ENCODE results near the gene TMPRSS11E.

The TMPRSS11E gene

DNA sequence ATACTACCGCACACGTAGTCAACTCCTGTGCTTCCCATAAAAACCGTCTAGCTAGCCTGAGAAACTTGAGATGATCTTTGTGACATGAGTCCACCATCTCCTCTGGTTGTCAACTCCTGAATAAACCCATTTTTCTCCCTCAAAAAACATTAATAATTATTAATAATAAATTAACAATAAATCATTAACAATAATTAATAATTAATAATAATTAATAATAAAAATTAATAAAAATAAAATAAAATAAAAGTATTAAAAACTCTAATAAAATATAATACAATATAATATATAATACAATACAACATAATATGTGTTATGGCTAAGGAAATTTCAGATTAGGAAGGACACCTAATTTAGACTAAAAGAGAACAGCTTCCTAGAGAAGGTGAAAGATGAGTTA lies 20.7 kb upstream of the TMPRSS11E start:
- H3K9me3 ChIP-seq (ENCODE audit: control insufficient read depth, low read length) = no peaks in the 10 kb centered on the region
- no peak overlapping the region for H3K4me3 ChIP-seq (ENCODE audit: low read length)
- H3K27me3 ChIP-seq (ENCODE audit: control insufficient read depth, insufficient read depth, low read length) = no peaks in the 10 kb centered on the region
- no peak overlapping the region for H3K9ac ChIP-seq (ENCODE audit: low read length)
- no peaks in the 10 kb centered on the region for H3K4me1 ChIP-seq (ENCODE audit: control insufficient read depth, insufficient read depth, low read length)
- no peaks in the 10 kb centered on the region for H3K36me3 ChIP-seq (ENCODE audit: control insufficient read depth, insufficient read depth, low read length)

DNA sequence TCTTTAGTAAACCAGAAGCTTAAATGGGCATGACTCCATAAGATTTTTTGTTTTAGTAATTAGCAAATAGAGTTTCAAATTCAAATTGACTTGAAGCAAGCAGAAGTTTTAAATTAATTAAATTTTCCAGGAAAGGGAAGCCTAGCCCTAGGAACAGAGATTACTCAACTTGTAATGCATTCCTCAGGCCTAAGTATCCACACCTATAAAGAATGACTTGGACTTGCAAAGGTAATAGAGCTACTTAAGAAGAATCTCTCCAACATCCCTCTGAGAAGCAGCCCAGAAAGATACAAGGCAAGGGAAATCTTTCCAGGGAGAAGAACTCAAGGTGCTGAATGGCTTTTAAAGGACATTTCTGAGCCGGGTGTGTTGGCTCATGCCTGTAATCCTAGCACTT lies 16.9 kb upstream of the TMPRSS11E start:
- H3K4me1 ChIP-seq (ENCODE audit: control insufficient read depth, insufficient read depth, low read length) = no peaks in the 10 kb centered on the region

DNA sequence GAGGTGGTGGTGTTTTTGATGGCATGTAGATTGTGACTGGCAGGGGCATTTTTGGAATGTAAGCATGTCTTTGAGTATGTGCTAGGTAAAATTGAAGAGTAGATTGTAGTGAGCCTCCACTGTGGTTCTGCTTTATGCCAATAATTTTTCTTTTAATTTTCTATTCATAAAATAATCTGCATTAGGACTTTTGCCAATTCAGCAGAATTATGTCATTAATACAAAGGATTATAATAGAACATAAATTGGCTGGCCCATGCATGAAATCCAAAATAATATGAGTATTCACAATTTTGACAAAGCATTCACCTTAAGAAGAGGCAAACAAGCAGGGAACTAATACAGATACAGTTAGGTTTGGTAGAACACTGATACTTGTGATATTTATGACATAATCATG lies 14.9 kb upstream of the TMPRSS11E start:
- Histone ChIP-seq H3K36me3 (ENCODE audit: control insufficient read depth, insufficient read depth, low read length) (no peaks in the 10 kb centered on the region), H3K4me1 (ENCODE audit: control insufficient read depth, insufficient read depth, low read length) (no peaks in the 10 kb centered on the region), H3K4me3 (ENCODE audit: low read length) (no peak overlapping the region), H3K9me3 (ENCODE audit: control insufficient read depth, low read length) (no peaks in the 10 kb centered on the region), H3K9ac (ENCODE audit: low read length) (no peak overlapping the region), H3K27me3 (ENCODE audit: control insufficient read depth, insufficient read depth, low read length) (no peaks in the 10 kb centered on the region)

More for the DNA sequence above, 16.9 kb upstream of the TMPRSS11E start:
- H3K36me3 ChIP-seq (ENCODE audit: control insufficient read depth, insufficient read depth, low read length) = no peaks in the 10 kb centered on the region
- no peak overlapping the region for H3K4me3 ChIP-seq (ENCODE audit: low read length)
- no peaks in the 10 kb centered on the region for H3K9me3 ChIP-seq (ENCODE audit: control insufficient read depth, low read length)
- H3K27me3 ChIP-seq (ENCODE audit: control insufficient read depth, insufficient read depth, low read length) = no peaks in the 10 kb centered on the region
- no peak overlapping the region for H3K9ac ChIP-seq (ENCODE audit: low read length)

DNA sequence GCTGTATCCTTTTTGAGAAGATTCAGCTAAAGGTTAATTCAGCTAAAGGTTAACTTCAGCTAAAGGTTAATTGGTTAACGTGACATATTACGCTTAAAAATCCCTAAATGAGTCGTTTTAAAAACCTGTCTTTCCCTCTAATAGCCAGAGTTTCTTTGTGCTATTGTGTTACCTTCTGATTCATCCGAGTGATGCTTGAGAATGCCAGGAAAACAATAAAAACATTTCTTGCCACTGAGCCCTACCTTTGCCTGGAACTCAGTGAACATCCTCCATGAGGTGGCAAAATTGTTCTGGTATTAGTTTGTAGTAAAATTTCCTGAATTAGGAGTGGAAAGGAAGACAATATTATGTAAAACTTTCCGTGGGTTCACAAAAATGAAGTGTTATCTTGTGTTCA lies 13.7 kb upstream of the TMPRSS11E start:
- H3K9ac ChIP-seq (ENCODE audit: low read length) = no peak overlapping the region
- H3K4me1 ChIP-seq (ENCODE audit: control insufficient read depth, insufficient read depth, low read length) = no peaks in the 10 kb centered on the region
- H3K27me3 ChIP-seq (ENCODE audit: control insufficient read depth, insufficient read depth, low read length) = no peaks in the 10 kb centered on the region
- no peaks in the 10 kb centered on the region for H3K9me3 ChIP-seq (ENCODE audit: control insufficient read depth, low read length)
- no peaks in the 10 kb centered on the region for H3K36me3 ChIP-seq (ENCODE audit: control insufficient read depth, insufficient read depth, low read length)
- no peak overlapping the region for H3K4me3 ChIP-seq (ENCODE audit: low read length)

DNA sequence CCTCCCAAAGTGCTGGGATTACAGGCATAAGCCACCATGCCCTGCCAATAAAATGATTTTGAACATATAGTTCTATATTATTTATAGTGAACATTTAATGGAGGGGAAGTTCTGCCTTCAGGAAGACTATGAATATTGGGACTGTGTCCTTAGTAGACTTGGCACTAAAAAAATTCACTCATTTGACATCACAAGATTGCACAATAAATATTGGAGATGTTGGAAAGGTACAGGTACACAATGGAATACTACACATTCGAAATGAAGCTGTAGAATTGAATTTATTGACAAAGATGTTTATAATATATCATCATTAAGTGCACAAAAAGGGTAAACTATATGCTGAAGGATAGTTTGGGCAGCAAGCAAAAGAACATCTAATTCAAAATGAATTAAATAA lies 13.0 kb upstream of the TMPRSS11E start:
- no peaks in the 10 kb centered on the region for H3K36me3 ChIP-seq (ENCODE audit: control insufficient read depth, insufficient read depth, low read length)
- no peaks in the 10 kb centered on the region for H3K27me3 ChIP-seq (ENCODE audit: control insufficient read depth, insufficient read depth, low read length)
- no peaks in the 10 kb centered on the region for H3K9me3 ChIP-seq (ENCODE audit: control insufficient read depth, low read length)
- H3K4me3 ChIP-seq (ENCODE audit: low read length) = no peak overlapping the region
- no peaks in the 10 kb centered on the region for H3K4me1 ChIP-seq (ENCODE audit: control insufficient read depth, insufficient read depth, low read length)
- no peak overlapping the region for H3K9ac ChIP-seq (ENCODE audit: low read length)

DNA sequence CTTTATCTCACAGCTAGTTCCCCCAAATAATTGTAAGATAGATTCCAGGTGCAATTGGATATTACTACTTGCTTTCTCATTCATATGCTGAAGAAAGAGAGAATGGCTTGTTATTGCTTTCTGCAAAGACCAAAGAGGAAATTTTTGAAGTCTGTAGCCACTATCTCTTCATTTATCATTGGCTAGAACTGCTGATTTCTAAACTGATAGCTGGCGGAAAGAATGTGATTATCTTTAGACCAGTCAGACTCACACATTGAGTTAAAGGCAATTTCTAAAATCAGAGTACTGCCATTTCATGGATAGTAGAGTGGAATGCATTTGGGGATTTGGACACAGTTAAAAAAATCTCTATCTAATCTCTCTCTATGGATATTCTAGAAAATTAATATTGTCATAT lies 12.4 kb upstream of the TMPRSS11E start:
- Histone ChIP-seq H3K36me3 (ENCODE audit: control insufficient read depth, insufficient read depth, low read length) (no peaks in the 10 kb centered on the region), H3K9me3 (ENCODE audit: control insufficient read depth, low read length) (no peaks in the 10 kb centered on the region), H3K9ac (ENCODE audit: low read length) (no peak overlapping the region), H3K4me3 (ENCODE audit: low read length) (no peak overlapping the region), H3K27me3 (ENCODE audit: control insufficient read depth, insufficient read depth, low read length) (no peaks in the 10 kb centered on the region), H3K4me1 (ENCODE audit: control insufficient read depth, insufficient read depth, low read length) (no peaks in the 10 kb centered on the region)

DNA sequence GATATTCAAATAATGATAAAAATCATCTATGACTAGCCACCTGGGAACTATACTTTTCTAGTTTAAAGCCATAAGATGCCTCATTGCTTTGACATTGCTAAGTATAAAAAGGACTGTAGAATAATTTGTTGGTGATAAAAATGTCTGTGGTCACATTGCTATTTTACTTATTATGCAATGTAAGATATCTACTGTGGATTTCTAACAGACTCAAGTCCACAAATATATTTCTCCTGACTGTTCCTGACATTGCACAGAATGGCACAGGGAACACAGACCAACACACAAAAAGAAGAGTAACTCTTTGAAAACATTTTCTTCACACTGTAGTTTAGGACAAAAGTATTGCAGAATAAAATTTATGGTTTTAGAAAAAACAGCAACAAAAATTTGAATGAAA lies 2.2 kb upstream of the TMPRSS11E start:
- H3K4me3 ChIP-seq (ENCODE audit: low read length) = no peak overlapping the region
- H3K4me1 ChIP-seq (ENCODE audit: control insufficient read depth, insufficient read depth, low read length) = no peaks in the 10 kb centered on the region

DNA sequence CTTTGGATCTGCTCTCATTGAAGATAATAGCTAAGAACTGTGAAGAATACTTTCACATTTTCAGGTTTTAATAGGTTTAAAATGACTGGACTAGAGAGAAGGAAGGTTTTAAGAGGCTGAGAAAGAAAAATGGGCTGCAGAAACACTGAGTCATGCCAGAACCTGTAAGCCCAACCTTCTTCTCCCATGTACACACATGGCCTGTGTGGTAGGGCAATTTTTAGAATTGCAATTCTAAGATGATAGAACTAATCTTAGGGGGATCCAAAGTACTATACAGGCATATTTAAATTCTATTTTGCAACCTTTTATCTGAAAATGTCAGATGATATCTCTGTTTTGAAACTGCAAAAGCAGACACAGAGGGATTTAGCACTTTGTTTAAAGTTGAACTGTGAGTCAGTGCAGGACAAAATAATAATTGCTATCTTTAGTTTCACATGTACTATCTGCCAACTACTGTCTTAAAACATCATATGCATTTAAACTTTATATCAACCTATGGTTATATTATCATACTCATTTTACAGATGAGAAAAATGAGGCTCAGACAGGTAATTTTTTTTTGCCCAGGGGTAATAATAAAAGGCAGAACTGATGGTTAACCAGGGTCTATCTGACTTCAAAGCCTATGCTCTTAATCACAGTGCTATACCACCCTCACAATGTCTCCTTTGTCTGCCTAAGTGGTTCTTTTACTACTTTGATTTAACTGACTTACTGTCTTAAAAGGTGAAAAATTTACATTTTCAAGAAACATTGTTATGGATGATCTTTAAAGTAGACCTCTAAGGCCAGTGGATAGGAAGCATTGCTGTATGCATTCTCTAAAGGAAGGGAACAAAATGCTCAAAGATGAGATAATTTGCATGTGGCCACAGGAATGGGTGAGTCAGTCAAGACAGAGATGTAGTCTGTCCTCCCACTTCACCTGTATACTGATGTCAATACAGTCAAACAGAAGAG lies 4.3 kb downstream of the TMPRSS11E start:
- no peaks in the 10 kb centered on the region for H3K4me1 ChIP-seq (ENCODE audit: control insufficient read depth, insufficient read depth, low read length)
- no peak overlapping the region for H3K4me3 ChIP-seq (ENCODE audit: low read length)
- no peaks in the 10 kb centered on the region for H3K27me3 ChIP-seq (ENCODE audit: control insufficient read depth, insufficient read depth, low read length)
- H3K36me3 ChIP-seq (ENCODE audit: control insufficient read depth, insufficient read depth, low read length) = no peaks in the 10 kb centered on the region
- no peaks in the 10 kb centered on the region for H3K9me3 ChIP-seq (ENCODE audit: control insufficient read depth, low read length)
- H3K9ac ChIP-seq (ENCODE audit: low read length) = no peak overlapping the region

More for the DNA sequence above, 2.2 kb upstream of the TMPRSS11E start:
- no peaks in the 10 kb centered on the region for H3K36me3 ChIP-seq (ENCODE audit: control insufficient read depth, insufficient read depth, low read length)
- H3K27me3 ChIP-seq (ENCODE audit: control insufficient read depth, insufficient read depth, low read length) = no peaks in the 10 kb centered on the region
- no peak overlapping the region for H3K9ac ChIP-seq (ENCODE audit: low read length)
- no peaks in the 10 kb centered on the region for H3K9me3 ChIP-seq (ENCODE audit: control insufficient read depth, low read length)

DNA sequence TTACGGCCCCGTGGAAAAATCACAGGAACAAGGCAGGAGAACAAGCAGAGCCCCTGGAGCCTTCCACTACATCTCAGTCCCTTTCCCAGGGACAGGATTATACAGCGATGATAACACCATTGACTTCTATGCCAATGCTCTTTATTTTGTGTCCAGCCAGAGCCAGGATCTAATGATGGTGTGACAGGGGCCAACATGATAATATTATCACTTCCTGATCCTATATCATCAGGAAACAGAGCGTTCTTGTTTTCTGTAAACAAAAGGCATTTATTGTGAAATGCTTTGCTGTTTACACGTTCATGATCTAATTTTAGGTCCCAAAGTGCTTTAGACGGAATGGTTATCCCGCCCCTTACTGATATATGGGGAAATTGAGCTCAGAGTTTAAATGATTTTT lies 12.8 kb downstream of the TMPRSS11E start:
- H3K9me3 ChIP-seq (ENCODE audit: control insufficient read depth, low read length) = no peaks in the 10 kb centered on the region
- H3K9ac ChIP-seq (ENCODE audit: low read length) = no peak overlapping the region
- H3K27me3 ChIP-seq (ENCODE audit: control insufficient read depth, insufficient read depth, low read length) = no peaks in the 10 kb centered on the region
- no peak overlapping the region for H3K4me3 ChIP-seq (ENCODE audit: low read length)
- H3K36me3 ChIP-seq (ENCODE audit: control insufficient read depth, insufficient read depth, low read length) = no peaks in the 10 kb centered on the region
- H3K4me1 ChIP-seq (ENCODE audit: control insufficient read depth, insufficient read depth, low read length) = no peaks in the 10 kb centered on the region

DNA sequence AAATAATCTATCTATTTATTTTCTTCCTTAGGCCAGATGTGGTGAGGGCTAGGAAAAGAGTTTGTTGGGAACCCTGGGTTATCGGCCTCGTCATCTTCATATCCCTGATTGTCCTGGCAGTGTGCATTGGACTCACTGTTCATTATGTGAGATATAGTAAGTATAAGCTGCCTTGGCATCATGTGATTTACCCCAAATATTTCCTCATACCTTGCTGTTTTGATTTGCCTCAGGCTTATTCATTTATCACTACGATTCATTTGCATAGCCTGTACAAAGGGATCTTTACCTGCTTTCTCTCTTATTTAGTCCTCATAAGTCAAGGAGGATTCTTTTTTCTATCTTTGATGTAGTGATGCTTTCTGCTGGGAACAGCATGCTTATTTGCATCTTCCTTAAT lies 14.5 kb downstream of the TMPRSS11E start:
- H3K27me3 ChIP-seq (ENCODE audit: control insufficient read depth, insufficient read depth, low read length) = no peaks in the 10 kb centered on the region
- no peaks in the 10 kb centered on the region for H3K4me1 ChIP-seq (ENCODE audit: control insufficient read depth, insufficient read depth, low read length)
- no peaks in the 10 kb centered on the region for H3K9me3 ChIP-seq (ENCODE audit: control insufficient read depth, low read length)
- no peaks in the 10 kb centered on the region for H3K36me3 ChIP-seq (ENCODE audit: control insufficient read depth, insufficient read depth, low read length)
- no peak overlapping the region for H3K4me3 ChIP-seq (ENCODE audit: low read length)
- H3K9ac ChIP-seq (ENCODE audit: low read length) = no peak overlapping the region

DNA sequence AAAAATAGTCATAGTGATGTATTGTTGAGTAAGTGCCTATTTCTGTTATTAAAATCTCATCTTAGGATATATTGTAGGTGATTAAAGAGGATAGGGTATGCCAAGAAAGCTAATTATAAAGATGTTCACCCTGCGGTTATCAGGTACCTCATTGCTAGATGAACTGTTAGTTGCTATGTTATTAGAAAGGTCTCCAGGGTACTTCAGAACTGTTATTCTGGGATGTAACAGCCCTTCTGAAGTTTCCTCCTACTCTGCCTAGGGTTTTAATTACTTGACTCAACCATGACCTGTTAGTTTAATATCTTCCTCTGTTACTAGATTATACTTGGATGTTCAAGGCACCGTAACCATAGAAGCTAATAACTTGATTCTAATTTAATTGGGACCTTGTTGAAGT lies 15.4 kb downstream of the TMPRSS11E start:
- no peaks in the 10 kb centered on the region for H3K27me3 ChIP-seq (ENCODE audit: control insufficient read depth, insufficient read depth, low read length)
- no peaks in the 10 kb centered on the region for H3K36me3 ChIP-seq (ENCODE audit: control insufficient read depth, insufficient read depth, low read length)
- H3K4me1 ChIP-seq (ENCODE audit: control insufficient read depth, insufficient read depth, low read length) = no peaks in the 10 kb centered on the region
- no peak overlapping the region for H3K4me3 ChIP-seq (ENCODE audit: low read length)
- H3K9ac ChIP-seq (ENCODE audit: low read length) = no peak overlapping the region
- H3K9me3 ChIP-seq (ENCODE audit: control insufficient read depth, low read length) = no peaks in the 10 kb centered on the region

DNA sequence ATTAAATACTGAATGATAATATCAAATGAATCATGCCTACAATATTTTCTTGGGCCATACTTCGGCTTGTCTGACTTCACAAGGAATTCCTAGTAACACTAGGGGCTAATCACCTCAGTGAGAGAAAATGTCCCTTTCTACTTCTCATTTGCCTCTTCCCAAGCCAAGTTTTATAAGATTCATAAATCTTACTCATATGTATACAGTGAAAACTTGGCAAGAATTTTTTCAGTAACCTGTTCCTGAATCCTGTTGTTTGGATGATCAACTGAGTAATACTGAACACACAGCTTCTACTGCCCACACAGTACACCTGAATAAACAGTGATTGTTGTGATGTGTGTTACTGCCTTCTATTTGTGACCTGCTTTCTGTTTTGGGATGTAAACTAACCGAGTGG lies 16.5 kb downstream of the TMPRSS11E start:
- H3K27me3 ChIP-seq (ENCODE audit: control insufficient read depth, insufficient read depth, low read length) = no peaks in the 10 kb centered on the region
- no peaks in the 10 kb centered on the region for H3K9me3 ChIP-seq (ENCODE audit: control insufficient read depth, low read length)
- H3K4me1 ChIP-seq (ENCODE audit: control insufficient read depth, insufficient read depth, low read length) = no peaks in the 10 kb centered on the region
- no peak overlapping the region for H3K9ac ChIP-seq (ENCODE audit: low read length)
- no peaks in the 10 kb centered on the region for H3K36me3 ChIP-seq (ENCODE audit: control insufficient read depth, insufficient read depth, low read length)
- no peak overlapping the region for H3K4me3 ChIP-seq (ENCODE audit: low read length)
